HepG2 (cell line): ENCODE results near the gene SLC29A1. TPM values are rescaled to one million over a fixed set of nuclear protein-coding genes. Genes with fewer than 3 reads are reported as not detected.

Experiments
- FOXC1 ChIP-seq: sonication (generic); formaldehyde crosslinking; IDR thresholded peaks from 2 replicates; pipeline ENCODE4 v1.8.0; 2022; ENCODE audit warnings: mild to moderate bottlenecking, missing genetic modification reagents, borderline replicate concordance
- HINFP ChIP-seq: sonication (generic); formaldehyde crosslinking; IDR thresholded peaks from 2 replicates; pipeline ENCODE4 v1.4.0; 2020; ENCODE audit warnings: low read depth, mild to moderate bottlenecking, missing genetic modification reagents
- PHF21A ChIP-seq: sonication (generic); formaldehyde crosslinking; IDR thresholded peaks from 2 replicates; pipeline ENCODE4 v1.5.0; 2020; ENCODE audit warnings: mild to moderate bottlenecking, missing genetic modification reagents
- RAD21 ChIP-seq: fragments of 450-650 bp; formaldehyde crosslinking; IDR thresholded peaks from 2 replicates; pipeline ENCODE4 v1.5.0; 2020; ENCODE audit warnings: mild to moderate bottlenecking
- TCF7L2 ChIP-seq: IDR thresholded peaks from 2 replicates; pipeline ENCODE4 v1.6.1; 2011; ENCODE audit warnings: mild to moderate bottlenecking, low read depth, low read length, moderate library complexity
- ZBTB40 ChIP-seq, 2 experiments: fragments of 450-650 bp in 1 of 2; sonication (generic) in 1 of 2; formaldehyde crosslinking in 1 of 2; IDR thresholded peaks; 2 replicates each; pipeline versions ENCODE4 v1.6.1 to v1.8.0; 2016 to 2022; ENCODE audit warnings: antibody characterized with exemption in 1 of 2, mild to moderate bottlenecking in 1 of 2, missing genetic modification reagents in 1 of 2
- ZNF232 ChIP-seq: sonication (generic); formaldehyde crosslinking; IDR thresholded peaks from 2 replicates; pipeline ENCODE4 v1.4.0; 2020; ENCODE audit warnings: missing genetic modification reagents, borderline replicate concordance
- ZNF333 ChIP-seq: sonication (generic); formaldehyde crosslinking; IDR thresholded peaks from 2 replicates; pipeline ENCODE4 v1.4.0; 2020; ENCODE audit warnings: mild to moderate bottlenecking, missing genetic modification reagents, borderline replicate concordance
- ZNF451 ChIP-seq: sonication (generic); formaldehyde crosslinking; IDR thresholded peaks from 2 replicates; pipeline ENCODE4 v1.5.0; 2020; ENCODE audit warnings: mild to moderate bottlenecking, missing genetic modification reagents
- ZNF503 ChIP-seq: sonication (generic); formaldehyde crosslinking; IDR thresholded peaks from 2 replicates; pipeline ENCODE4 v1.4.0; 2020; ENCODE audit warnings: missing genetic modification reagents
- ZNF552 ChIP-seq: sonication (generic); formaldehyde crosslinking; IDR thresholded peaks from 2 replicates; pipeline ENCODE4 v1.9.0; 2022; ENCODE audit warnings: missing genetic modification reagents, mild to moderate bottlenecking, borderline replicate concordance
- ZNF879 ChIP-seq: sonication (generic); formaldehyde crosslinking; IDR thresholded peaks from 2 replicates; pipeline ENCODE4 v1.8.1; 2023; ENCODE audit warnings: missing genetic modification reagents
- polyA plus RNA-seq, 8 experiments: library from polyadenylated mRNA; depleted of rRNA in 3 of 8; stranded (reverse) in 7 of 8; unstranded in 1 of 8; fragments of >200 nt; fragmentation: Illumina TruSeq in 4 of 8; extraction: Trizol in 4 of 8; gene quantifications; 2 replicates each; pipeline versions ENCODE4 v1.2.1 to v1.2.3, GENCODE V29; 2011 to 2016; ENCODE audit warnings: low read depth in 4 of 8, missing spikeins in 1 of 8, mixed read lengths in 1 of 8; ENCODE audit not compliant: insufficient read depth in 1 of 8
- total RNA-seq, 5 experiments: library from RNA; depleted of rRNA; stranded (reverse); fragments of >200 nt; fragmentation: Illumina TruSeq; extraction: Trizol; gene quantifications; 2 replicates each; pipeline ENCODE4 v1.2.3, GENCODE V29; 2016; ENCODE audit warnings: low read depth in 1 of 5

SLC29A1 gene
- total and polyA plus RNA-seq, 2 of the 13 experiments (the other 11 are each of a cell fraction or from before 2014, with no cell fraction given) = 43.2 to 106 TPM

- TF ChIP-seq PHF21A (CRISPR knock-in tag) (no peak; the same call in 1 of the 2 replicates), FOXC1 (peak; percentile 65; the same call in 1 of the 2 replicates), ZBTB40 (IDR thresholded peaks at IDR 0.05) (no peak), ZBTB40 (CRISPR knock-in tag; IDR thresholded peaks at IDR 0.05) (peak; percentile 51; the same call in 1 of the 2 replicates), HINFP (no peak; the same call in none of the 2 replicates), ZNF879 (CRISPR knock-in tag) (0 out of 2 replicates have a peak, but pooled peaks have one; percentile 64), ZNF503 (CRISPR knock-in tag) (peak; percentile 63; the same call in 1 of the 2 replicates), ZNF333 (CRISPR knock-in tag) (no peak), RAD21 (peak; percentile 43; the same call in 1 of the 2 replicates), ZNF451 (peak; percentile 89), ZNF232 (CRISPR knock-in tag) (peak; percentile 80; the same call in 1 of the 2 replicates), ZNF552 (no peak), TCF7L2 (no peak)
Observed at GRCh38 chr6:44223319-44224028, at the start of gene SLC29A1 (continued).
